AG04449 (cell line): ENCODE data around the gene MAP2K6.

Source experiments
- CTCF ChIA-PET: fragments of 350-600 bp; formaldehyde crosslinking; extraction: SDS; loops from one replicate; lab custom pipeline; 2021; ENCODE audit warnings: antibody characterized with exemption; lab: Yijun Ruan, JAX
- POLR2A ChIA-PET: fragments of 400-600, 350-600 bp; formaldehyde crosslinking; extraction: SDS; loops from one replicate; lab custom pipeline; 2020; ENCODE audit warnings: antibody characterized with exemption, inconsistent platforms; lab: Yijun Ruan, JAX
- DNase-seq: peaks from one replicate; pipeline ENCODE4 v3.0.0-alpha.2; 2010; ENCODE audit warnings: low read depth, low spot score
- H3K4me3 ChIP-seq: 2 replicates; pipeline ENCODE4 v1.5.1; 2011; ENCODE audit warnings: low read depth, mild to moderate bottlenecking, control low read depth, low read length
- CTCF ChIP-seq: IDR thresholded peaks from one replicate; pipeline ENCODE4 v1.5.1; 2011; ENCODE audit warnings: mild to moderate bottlenecking, moderate library complexity, low read length, control low read depth, inconsistent platforms; ENCODE audit not compliant: insufficient read depth; ENCODE audit errors: missing control alignments

Gene MAP2K6

GRCh38 chr17:69592692-69593350, 178.3 kb downstream of the MAP2K6 start:
- TF ChIP-seq CTCF: no peak
- DNase-seq: peak; percentile 78
- POLR2A ChIA-PET: interaction anchor here (0.8 to 1.1 kb wide), 2 partner anchors 14 to 16 kb away, joined by 3 to 7 read pairs; no protein-coding TSS in a partner anchor
- H3K4me3 ChIP-seq: no peak overlapping the region
- CTCF ChIA-PET: interaction anchor here (1.5 to 8.2 kb wide), 2 partner anchors 12 to 15 kb away, joined by 6 to 129 read pairs; no protein-coding TSS in a partner anchor

GRCh38 chr17:69593351-69593715, 178.8 kb downstream of the MAP2K6 start:
- no peak for TF ChIP-seq CTCF
- CTCF ChIA-PET: interaction anchor here (1.5 to 8.2 kb wide), 2 partner anchors 11 to 15 kb away, joined by 6 to 129 read pairs; no protein-coding TSS in a partner anchor
- no peak for DNase-seq
- H3K4me3 ChIP-seq: no peak overlapping the region
- POLR2A ChIA-PET: interaction anchor here (0.8 to 1.1 kb wide), 2 partner anchors 13 to 16 kb away, joined by 3 to 7 read pairs; no protein-coding TSS in a partner anchor

DNA sequence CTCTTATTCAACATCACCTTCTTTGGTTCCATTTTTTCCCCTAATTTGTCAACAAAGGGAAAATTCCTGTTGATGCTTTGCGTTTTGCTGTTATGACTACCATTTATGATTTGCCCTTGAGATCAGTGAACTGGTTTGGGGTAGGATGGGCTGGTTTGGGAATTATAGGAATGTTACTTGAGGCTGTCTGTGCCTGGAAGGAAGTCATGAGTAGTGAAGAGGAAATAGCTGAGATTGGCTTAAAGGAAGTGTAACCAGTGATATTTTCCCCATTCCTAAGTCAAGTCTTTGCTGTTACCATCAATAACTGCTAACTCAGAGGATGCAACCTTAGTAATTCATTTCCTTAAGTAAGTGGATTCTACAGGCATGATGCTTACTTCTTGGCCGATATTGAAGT, 179.2 kb downstream of the MAP2K6 start:
- no peak for TF ChIP-seq CTCF
- DNase-seq: no peak
- ChIA-PET POLR2A (interaction anchor here (1.1 kb wide), 1 partner anchor 15 kb away, joined by 7 read pairs; no protein-coding TSS in a partner anchor), CTCF (interaction anchor here (0.8 to 8.2 kb wide), 3 partner anchors 11 to 24 kb away, joined by 4 to 129 read pairs (median 6); no protein-coding TSS in a partner anchor)
- no peak overlapping the region for H3K4me3 ChIP-seq

GRCh38 chr17:69594641-69595040, 180.1 kb downstream of the MAP2K6 start:
- ChIA-PET CTCF (interaction anchor here (1.5 to 8.2 kb wide), 2 partner anchors 10 to 13 kb away, joined by 6 to 129 read pairs; no protein-coding TSS in a partner anchor), POLR2A (no interaction called here)
- DNase-seq: no peak
- H3K4me3 ChIP-seq: no peak overlapping the region
- TF ChIP-seq CTCF: no peak

GRCh38 chr17:69596141-69596540, 181.6 kb downstream of the MAP2K6 start:
- no peak for TF ChIP-seq CTCF
- no peak for DNase-seq
- no peak overlapping the region for H3K4me3 ChIP-seq
- CTCF ChIA-PET: interaction anchor here (8.2 kb wide), 1 partner anchor 12 kb away, joined by 129 read pairs; no protein-coding TSS in a partner anchor
- POLR2A ChIA-PET: no interaction called here
